MCF 10A (cell line): ENCODE measurements around the gene PRSS56. TPM values are rescaled to one million over a fixed set of nuclear protein-coding genes. Genes with fewer than 3 reads are reported as not detected.

Experiments
- BruUV-seq: library from RNA; stranded (reverse); fragments of 400-500 nt; replicated peaks from 2 replicates; lab custom pipeline; 2021; lab: Mats Ljungman, UMichigan
- CTCF ChIA-PET: fragments of 300-600 bp; sonication (Branson Sonifier 250); formaldehyde crosslinking; extraction: SDS; loops from one replicate; lab custom pipeline; 2021; ENCODE audit warnings: antibody characterized with exemption, inconsistent platforms; lab: Yijun Ruan, JAX
- POLR2A ChIA-PET: fragments of 300-600, 350-650 bp; sonication (Branson Sonifier 250); formaldehyde crosslinking; extraction: SDS; loops from one replicate; lab custom pipeline; 2020; ENCODE audit warnings: antibody characterized with exemption, inconsistent platforms; lab: Yijun Ruan, JAX
- DNase-seq: peaks from one replicate; pipeline ENCODE4 v3.0.0-alpha.2; 2018; ENCODE audit not compliant: unreplicated experiment
- H3K27ac Mint-ChIP-seq: one replicate; pipeline ENCODE4 v1.8.0; 2022; ENCODE audit warnings: mild to moderate bottlenecking, low read depth, mixed read lengths; ENCODE audit not compliant: unreplicated experiment
- H3K27me3 Mint-ChIP-seq: one replicate; pipeline ENCODE4 v1.8.0; 2022; ENCODE audit warnings: mixed read lengths; ENCODE audit not compliant: insufficient read depth, unreplicated experiment
- H3K36me3 Mint-ChIP-seq: one replicate; pipeline ENCODE4 v1.8.0; 2022; ENCODE audit warnings: mild to moderate bottlenecking, moderate library complexity, mixed read lengths; ENCODE audit not compliant: insufficient read depth, unreplicated experiment
- H3K4me1 Mint-ChIP-seq: one replicate; pipeline ENCODE4 v1.8.0; 2022; ENCODE audit warnings: mixed read lengths; ENCODE audit not compliant: insufficient read depth, unreplicated experiment
- H3K4me3 Mint-ChIP-seq: one replicate; pipeline ENCODE4 v1.8.0; 2022; ENCODE audit warnings: mild to moderate bottlenecking, moderate library complexity, mixed read lengths; ENCODE audit not compliant: unreplicated experiment
- H3K9me3 Mint-ChIP-seq: one replicate; pipeline ENCODE4 v1.8.0; 2022; ENCODE audit warnings: mixed read lengths; ENCODE audit not compliant: unreplicated experiment
- CTCF ChIP-seq: fragments of 200-600 bp; IDR thresholded peaks from one replicate; pipeline ENCODE4 v1.8.0; 2022; ENCODE audit warnings: antibody characterized with exemption, mild to moderate bottlenecking; ENCODE audit not compliant: unreplicated experiment
- intact Hi-C: fragments of 100-400 bp; cut with micrococcal nuclease; formaldehyde crosslinking; loops from 2 replicates; pipeline ENCODE4 v1.14.1; 2022
- total RNA-seq: library from RNA; stranded (reverse); gene quantifications from 2 replicates; pipeline ENCODE4 v1.2.3, GENCODE V29; 2022

PRSS56 gene
- total RNA-seq, 1 experiment from 2014 or later: not detected

GRCh38 chr2:232488097-232488711 is 32.0 kb upstream of the PRSS56 start:
- Mint-ChIP-seq H3K36me3 (no peaks in the 10 kb centered on the region), H3K4me3 (no peak overlapping the region), H3K27me3 (peaks cover 22% of the 10 kb centered on the region), H3K9me3 (no peaks in the 10 kb centered on the region), H3K27ac (no peak overlapping the region), H3K4me1 (peaks cover 5% of the 10 kb centered on the region)
- no TSS peak for BruUV-seq
- ChIA-PET POLR2A (no interaction called here), CTCF (interaction anchor here (0.6 kb wide), 1 partner anchor 8 kb away, joined by 4 read pairs; no protein-coding TSS in a partner anchor)
- no peak for TF ChIP-seq CTCF
- no peak for DNase-seq
- intact Hi-C loops: no loop called here

- TF ChIP-seq CTCF: no peak
- CTCF ChIA-PET: no interaction called here
- no peak for DNase-seq
- no TSS peak for BruUV-seq
- Mint-ChIP-seq H3K27me3 (peaks cover 22% of the 10 kb centered on the region), H3K36me3 (no peaks in the 10 kb centered on the region), H3K4me1 (peaks cover 5% of the 10 kb centered on the region), H3K9me3 (no peaks in the 10 kb centered on the region), H3K27ac (no peak overlapping the region), H3K4me3 (no peak overlapping the region)
- POLR2A ChIA-PET: no interaction called here
- intact Hi-C loops: no loop called here
These were observed 31.4 kb upstream of the PRSS56 start for GRCh38 chr2:232488721-232489300.

- H3K36me3 Mint-ChIP-seq: no peaks in the 10 kb centered on the region
- no TSS peak for BruUV-seq
- no peak for DNase-seq
- no peaks in the 10 kb centered on the region for H3K9me3 Mint-ChIP-seq
- H3K4me3 Mint-ChIP-seq: no peak overlapping the region
- ChIA-PET CTCF (no interaction called here), POLR2A (no interaction called here)
- peaks cover 22% of the 10 kb centered on the region for H3K27me3 Mint-ChIP-seq
- no peak for TF ChIP-seq CTCF
- H3K27ac Mint-ChIP-seq: no peak overlapping the region
- peaks cover 5% of the 10 kb centered on the region for H3K4me1 Mint-ChIP-seq
- intact Hi-C loops: no loop called here
These were observed 30.5 kb upstream of the PRSS56 start for GRCh38 chr2:232489516-232490220.
